Natural killer cell (primary cell): ENCODE data around the gene PRPF31. TPM values are rescaled to one million over a fixed set of nuclear protein-coding genes. Genes with fewer than 3 reads are reported as not detected.
A peak's percentile ranks its signal among the peaks of the same experiment; 100 is the strongest.

Experiments
- ATAC-seq, 3 donors: fragments of 150-1000 bp in 2 of 3; fragments of 200-7000 bp in 1 of 3; cut with Tn5 transposase; 1 replicate in 1 of 3; 2 replicates in 2 of 3; pipeline ENCODE4 v1.10.0; 2021; ENCODE audit warnings: mild to moderate bottlenecking in 2 of 3, moderate library complexity in 2 of 3
- DNase-seq, 2 donors: peaks; one replicate each; pipeline versions ENCODE4 v3.0.0 to v3.0.0-alpha.2; 2013 to 2021; ENCODE audit warnings: mixed read lengths in 1 of 2
- H3K27ac ChIP-seq: one replicate; pipeline ENCODE4 v1.5.1; 2013; ENCODE audit warnings: mild to moderate bottlenecking, low read length
- H3K27me3 ChIP-seq: one replicate; pipeline ENCODE4 v1.6.1; 2013; ENCODE audit warnings: low read length; ENCODE audit not compliant: control insufficient read depth, insufficient read depth
- H3K36me3 ChIP-seq: one replicate; pipeline ENCODE4 v1.6.1; 2013; ENCODE audit warnings: low read length; ENCODE audit not compliant: control insufficient read depth, insufficient read depth
- H3K4me1 ChIP-seq: one replicate; pipeline ENCODE4 v1.6.1; 2013; ENCODE audit warnings: low read length; ENCODE audit not compliant: control insufficient read depth, insufficient read depth
- H3K4me3 ChIP-seq: one replicate; pipeline ENCODE4 v1.5.1; 2013; ENCODE audit warnings: low read length
- H3K9me3 ChIP-seq: one replicate; pipeline ENCODE4 v1.6.1; 2013; ENCODE audit warnings: low read length; ENCODE audit not compliant: control insufficient read depth, insufficient read depth
- H3K27ac Mint-ChIP-seq, 2 donors: one replicate each; pipeline ENCODE4 v1.8.0; 2022; ENCODE audit warnings: mild to moderate bottlenecking in 2 of 2, mixed read lengths in 2 of 2, moderate library complexity in 1 of 2
- H3K27me3 Mint-ChIP-seq, 2 donors: one replicate each; pipeline ENCODE4 v1.8.0; 2022; ENCODE audit warnings: low read depth in 2 of 2, mixed read lengths in 2 of 2
- H3K36me3 Mint-ChIP-seq: one replicate; pipeline ENCODE4 v1.8.0; 2022; ENCODE audit warnings: mixed read lengths
- H3K4me1 Mint-ChIP-seq, 2 donors: one replicate each; pipeline ENCODE4 v1.8.0; 2022; ENCODE audit warnings: mixed read lengths in 2 of 2
- H3K4me3 Mint-ChIP-seq: one replicate; pipeline ENCODE4 v1.8.0; 2022; ENCODE audit warnings: mild to moderate bottlenecking, moderate library complexity, mixed read lengths
- H3K9me3 Mint-ChIP-seq, 2 donors: one replicate each; pipeline ENCODE4 v1.8.0; 2022; ENCODE audit warnings: mixed read lengths in 2 of 2
- CTCF ChIP-seq: fragments of 200-600 bp; IDR thresholded peaks from one replicate; pipeline ENCODE4 v1.8.0; 2022; ENCODE audit warnings: antibody characterized with exemption
- WGBS: methylation state at CpG from one replicate; pipeline ENCODE4 v1.1.7; 2013; ENCODE audit warnings: missing lambda C conversion rate; ENCODE audit not compliant: insufficient coverage; 5-methylcytosine and 5-hydroxymethylcytosine counted together
- intact Hi-C: fragments of 100-400 bp; cut with micrococcal nuclease; formaldehyde crosslinking; loops from one replicate; pipeline ENCODE4 v1.14.2; 2022
- total RNA-seq, 4 donors: library from RNA; stranded (reverse); fragments of 120-200 nt in 1 of 4; gene quantifications; one replicate each; pipeline versions ENCODE4 v1.2.3 to v1.2.4, GENCODE V29; 2013 to 2022

The PRPF31 gene
- total RNA-seq, 3 donors from 2014 or later (not counting 1 experiment from before 2014, with no cell fraction given) = 64.4 to 65.9 (median 64.9) TPM

- peak; percentile 38 to 62 for DNase-seq
These were observed 22.3 kb downstream of the PRPF31 start, which contains the start of gene CNOT3 for GRCh38 chr19:54137699-54138488. Gene CNOT3 (plus strand): TSS chr19:54137762. CDS start chr19:54142979, 5,217 bp downstream.

GRCh38 chr19:54138489-54139256 lies 23.1 kb downstream of the PRPF31 start:
- DNase-seq = peak in 1 of 2 donors; percentile 40
- H3K4me3 ChIP-seq = peak overlapping the region; percentile 76
- ATAC-seq = no peak
- no peaks in the 10 kb centered on the region for H3K9me3 Mint-ChIP-seq
- WGBS = 42% methylated on average over 24 of the region's 31 CpGs
- TF ChIP-seq CTCF = no peak
- no peaks in the 10 kb centered on the region for H3K27me3 Mint-ChIP-seq
- peak overlapping the region; percentile 80 to 88 for H3K27ac Mint-ChIP-seq
- H3K4me1 Mint-ChIP-seq = peaks cover 50 to 68% of the 10 kb centered on the region in 2 donors
- H3K27ac ChIP-seq = peak overlapping the region; percentile 45
- peaks cover 39% of the 10 kb centered on the region for H3K4me1 ChIP-seq
- intact Hi-C loops = no loop called here
- H3K9me3 ChIP-seq = peaks cover under 1% of the 10 kb centered on the region
- no peaks in the 10 kb centered on the region for H3K27me3 ChIP-seq
- peaks cover 14% of the 10 kb centered on the region for H3K36me3 ChIP-seq
- no peaks in the 10 kb centered on the region for H3K36me3 Mint-ChIP-seq
- peak overlapping the region; percentile 92 for H3K4me3 Mint-ChIP-seq

More at GRCh38 chr19:54137699-54138488, 22.3 kb downstream of the PRPF31 start, which contains the start of gene CNOT3:
- no peak for ATAC-seq
- H3K9me3 Mint-ChIP-seq = no peaks in the 10 kb centered on the region
- WGBS = under 1% methylated on average over 100 of the region's 103 CpGs
- no peaks in the 10 kb centered on the region for H3K27me3 ChIP-seq
- peaks cover 41% of the 10 kb centered on the region for H3K4me1 ChIP-seq
- H3K27me3 Mint-ChIP-seq = no peaks in the 10 kb centered on the region
- TF ChIP-seq CTCF = no peak
- peak within 1 kb of the TSS; percentile 94 for H3K27ac ChIP-seq
- no peaks in the 10 kb centered on the region for H3K36me3 Mint-ChIP-seq
- peak within 1 kb of the TSS; percentile 76 for H3K4me3 ChIP-seq
- H3K27ac Mint-ChIP-seq = peak within 1 kb of the TSS; percentile 80 to 90
- H3K4me1 Mint-ChIP-seq = peaks cover 50 to 64% of the 10 kb centered on the region in 2 donors
- intact Hi-C loops = loop anchor here (1.0 kb wide), 4 partner anchors 21 to 52 kb away; partner anchors contain the start of genes LENG1, NDUFA3, PRPF31 and TFPT
- peaks cover 8% of the 10 kb centered on the region for H3K36me3 ChIP-seq
- peak within 1 kb of the TSS; percentile 95 for H3K4me3 Mint-ChIP-seq
- peaks cover 3% of the 10 kb centered on the region for H3K9me3 ChIP-seq

GRCh38 chr19:54141356-54141755 lies 25.8 kb downstream of the PRPF31 start:
- Histone ChIP-seq H3K27ac (no peak overlapping the region), H3K27me3 (no peaks in the 10 kb centered on the region), H3K36me3 (peaks cover 40% of the 10 kb centered on the region), H3K9me3 (no peaks in the 10 kb centered on the region), H3K4me3 (no peak overlapping the region), H3K4me1 (peaks cover 30% of the 10 kb centered on the region)
- intact Hi-C loops = no loop called here
- no peaks in the 10 kb centered on the region for H3K36me3 Mint-ChIP-seq
- 100% methylated on average over 1 of the region's 3 CpGs for WGBS
- ATAC-seq = no peak
- H3K4me1 Mint-ChIP-seq = peaks cover 46 to 74% of the 10 kb centered on the region in 2 donors
- TF ChIP-seq CTCF = no peak
- DNase-seq = no peak
- peak overlapping the region in 1 of 2 donors; percentile 25 for H3K27ac Mint-ChIP-seq
- no peak overlapping the region for H3K4me3 Mint-ChIP-seq
- H3K9me3 Mint-ChIP-seq = no peaks in the 10 kb centered on the region
- H3K27me3 Mint-ChIP-seq = no peaks in the 10 kb centered on the region
